Measurements from ENCODE around the gene HHIPL1. TPM values are rescaled to one million over a fixed set of nuclear protein-coding genes. Genes with fewer than 3 reads are reported as not detected.

Gene HHIPL1
- total RNA-seq, 1 experiment from 2014 or later: 2.6 TPM

DNA sequence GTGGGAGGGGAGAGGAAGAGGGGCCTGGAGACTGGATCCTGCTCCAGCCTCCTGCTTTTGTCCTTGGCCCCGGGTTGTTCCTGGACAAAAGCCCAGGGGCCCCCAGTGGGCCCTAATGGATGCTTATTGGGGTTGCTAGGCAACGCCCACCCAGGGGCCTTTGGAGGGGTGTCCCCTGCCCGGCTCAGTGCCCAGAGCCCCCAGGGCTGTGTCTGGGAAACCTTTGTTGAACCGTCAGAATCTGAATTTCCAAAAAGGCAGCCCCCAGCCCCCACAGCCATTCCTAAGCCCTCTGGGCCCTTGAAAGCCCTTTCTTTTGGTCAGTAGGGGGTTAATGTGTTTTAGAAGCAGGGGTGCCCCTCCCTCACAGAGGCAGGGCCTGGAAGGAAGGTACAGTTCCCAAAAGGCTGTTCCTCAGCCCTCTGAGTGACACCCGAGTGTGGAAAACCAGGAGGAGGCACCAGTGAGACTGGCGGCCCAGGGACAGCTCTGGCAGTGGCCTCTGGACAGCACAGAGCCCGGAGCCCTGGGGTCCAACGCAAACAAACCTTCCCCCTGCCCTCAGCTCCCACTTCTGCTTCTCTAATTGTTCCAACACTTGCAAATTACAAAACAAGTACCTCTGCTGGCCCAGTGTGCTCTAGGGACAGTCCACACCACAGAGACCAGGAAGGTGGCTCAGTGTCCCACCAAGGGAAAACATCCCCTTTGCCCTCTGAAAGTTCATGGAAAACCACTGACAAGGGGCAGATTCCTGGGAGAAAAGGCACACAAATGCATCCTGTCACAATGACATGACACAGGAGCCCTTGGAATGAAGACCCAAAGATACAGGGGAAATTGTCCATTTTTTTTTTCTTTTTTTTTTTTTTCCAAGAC is 19.4 kb downstream of the HHIPL1 start:
- H3K27ac Mint-ChIP-seq: peak overlapping the region; percentile 89 to 95 (median 93); a peak in 6 of 7 replicates
- no peak overlapping the region for H3K56ac ChIP-seq (ENCODE audit: insufficient read length, low read depth, low read length)
- no peaks in the 10 kb centered on the region for H3K79me1 ChIP-seq (ENCODE audit: insufficient read depth, low read depth, low read length, poor library complexity, severe bottlenecking)
- H4K5ac ChIP-seq (ENCODE audit: insufficient read length, low read depth, low read length): no peak overlapping the region
- H2BK15ac ChIP-seq (ENCODE audit: low read depth, low read length): no peak overlapping the region
- no peak overlapping the region for H3K4me2 ChIP-seq (ENCODE audit: insufficient read depth, insufficient read length, low read length)
- H3K4me1 Mint-ChIP-seq: peaks cover 59 to 75% of the 10 kb centered on the region in 2 experiments
- H2BK120ac ChIP-seq (ENCODE audit: low read depth, low read length, poor library complexity, severe bottlenecking): no peak overlapping the region
- H3K4ac ChIP-seq (ENCODE audit: low read depth, low read length): no peak overlapping the region
- no peaks in the 10 kb centered on the region for H3K27me3 ChIP-seq (ENCODE audit: insufficient read depth, low read length)
- H2BK20ac ChIP-seq (ENCODE audit: low read depth, low read length, poor library complexity, severe bottlenecking): no peak overlapping the region
- H3K18ac ChIP-seq (ENCODE audit: insufficient read length, low read depth, low read length): peak overlapping the region; percentile 19
- peak overlapping the region; percentile 71 for H3K14ac ChIP-seq (ENCODE audit: insufficient read depth, low read length)
- H2AFZ ChIP-seq (ENCODE audit: low read length): no peak overlapping the region
- H3T11ph ChIP-seq (ENCODE audit: low read length): no peak overlapping the region
- peaks cover 0 to 12% (median 10%) of the 10 kb centered on the region in 3 experiments; a peak in 5 of 7 replicates for H3K36me3 Mint-ChIP-seq (ENCODE audit: insufficient read depth in 1 of 3, low read depth in 3 of 3)
- H3K27ac ChIP-seq (ENCODE audit: insufficient read length, low read depth, low read length): no peak overlapping the region
- H2BK5ac ChIP-seq (ENCODE audit: insufficient read length, low read length): no peak overlapping the region
- H3K23me2 ChIP-seq (ENCODE audit: insufficient read length, low read depth, low read length, poor library complexity, severe bottlenecking): no peaks in the 10 kb centered on the region
- no CpG with 5 or more reads among the region's 8 CpGs for WGBS (ENCODE audit: extremely low coverage, insufficient read length, low lambda C conversion rate)
- H3K4me3 Mint-ChIP-seq: peak overlapping the region; percentile 8 to 20; a peak in 4 of 5 replicates
- no peak overlapping the region for H2AK5ac ChIP-seq (ENCODE audit: insufficient read length, low read length)
- H3K9ac ChIP-seq (ENCODE audit: extremely low read depth, insufficient read length, low read length): no peak overlapping the region
- no peaks in the 10 kb centered on the region for H3K9me3 Mint-ChIP-seq
- peaks cover 11% of the 10 kb centered on the region for H3K4me1 ChIP-seq (ENCODE audit: insufficient read depth, low read length)
- no peak overlapping the region for H4K8ac ChIP-seq (replicated peaks; ENCODE audit: insufficient read length, low read depth, low read length)
- H4K91ac ChIP-seq (ENCODE audit: insufficient read length, low read depth, low read length): no peak overlapping the region
- peak; percentile 38; the same call in 2 of the 3 replicates for TF ChIP-seq CTCF (conservative IDR thresholded peaks at IDR 0.05)
- peaks cover 23% of the 10 kb centered on the region for H3K27me3 Mint-ChIP-seq (ENCODE audit: low read depth)
- no peaks in the 10 kb centered on the region for H3K9me3 ChIP-seq (ENCODE audit: control insufficient read depth, low read depth, low read length)
- no peaks in the 10 kb centered on the region for H4K20me1 ChIP-seq (ENCODE audit: control insufficient read depth, insufficient read depth, insufficient read length)
- H3K79me2 ChIP-seq (ENCODE audit: insufficient read depth, low read length): no peaks in the 10 kb centered on the region
- peak; percentile 85 for DNase-seq
- H2BK12ac ChIP-seq (ENCODE audit: insufficient read length, low read depth, low read length): no peak overlapping the region
- no peak overlapping the region for H3K23ac ChIP-seq (ENCODE audit: insufficient read length, low read depth, low read length)

Data from H9 (cell line).